Natural killer cell treated with Interleukin-12 subunit alpha and Interleukin-12 subunit beta and Interleukin-15 and Interleukin-18, amount 100 ng/mL, for 72 hours (primary cell): Measurements from ENCODE around the gene PRPH. TPM values are rescaled to one million over a fixed set of nuclear protein-coding genes. Genes with fewer than 3 reads are reported as not detected.
"Not testable (repeated sequence)": the region's sequence is repeated elsewhere in the genome, so short reads cannot be mapped to it uniquely, and the experiment has no call there.

Experiments used
- ATAC-seq, 2 donors: fragments of 150-1000 bp; cut with Tn5 transposase in 1 of 2; sonication (Bioruptor Pico), chemical (Tn5 transposase) in 1 of 2; 2 replicates each; pipeline ENCODE4 v1.10.0; 2021
- DNase-seq: peaks from one replicate; pipeline ENCODE4 v3.0.0; 2022; ENCODE audit warnings: low spot score
- H3K27ac Mint-ChIP-seq, 2 donors: 1 replicate in 1 of 2; 2 replicates in 1 of 2; pipeline ENCODE4 v1.8.0; 2022; ENCODE audit warnings: mixed read lengths in 2 of 2, mild to moderate bottlenecking in 1 of 2, moderate library complexity in 1 of 2
- H3K27me3 Mint-ChIP-seq, 2 donors: 1 replicate in 1 of 2; 2 replicates in 1 of 2; pipeline ENCODE4 v1.8.0; 2022; ENCODE audit warnings: mixed read lengths in 2 of 2
- H3K36me3 Mint-ChIP-seq: one replicate; pipeline ENCODE4 v1.8.0; 2022; ENCODE audit warnings: mixed read lengths
- H3K4me1 Mint-ChIP-seq, 2 donors: 1 replicate in 1 of 2; 2 replicates in 1 of 2; pipeline ENCODE4 v1.8.0; 2022; ENCODE audit warnings: low read depth in 2 of 2, mixed read lengths in 2 of 2, mild to moderate bottlenecking in 1 of 2
- H3K4me3 Mint-ChIP-seq: one replicate; pipeline ENCODE4 v1.8.0; 2022; ENCODE audit warnings: mixed read lengths
- H3K9me3 Mint-ChIP-seq: 2 replicates; pipeline ENCODE4 v1.8.0; 2022; ENCODE audit warnings: mixed read lengths
- total RNA-seq, 2 donors: library from RNA; stranded (reverse); gene quantifications; one replicate each; pipeline ENCODE4 v1.2.3, GENCODE V29; 2022

PRPH gene
- total RNA-seq, 2 donors from 2014 or later: not detected

DNA sequence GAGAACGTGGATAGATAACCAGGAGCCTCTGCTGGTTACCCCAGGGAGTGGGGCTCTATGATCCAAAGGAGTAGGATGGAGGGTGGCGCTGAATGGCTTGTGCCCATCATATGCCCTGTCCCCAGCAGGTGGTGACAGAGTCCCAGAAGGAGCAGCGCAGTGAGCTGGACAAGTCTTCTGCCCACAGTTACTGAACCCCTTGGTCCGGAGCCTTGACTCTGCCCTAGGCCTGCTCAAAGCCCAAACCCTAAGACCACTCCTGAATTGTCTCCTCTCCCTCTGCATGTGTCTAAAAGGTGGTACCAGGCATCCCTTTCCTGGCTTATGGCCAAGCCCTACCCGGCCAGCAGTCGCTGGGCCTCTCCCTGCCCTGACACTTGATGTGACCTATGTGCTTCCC lies 3.2 kb downstream of the PRPH start:
- Mint-ChIP-seq H3K27ac (no peak overlapping the region), H3K36me3 (no peaks in the 10 kb centered on the region)

DNA sequence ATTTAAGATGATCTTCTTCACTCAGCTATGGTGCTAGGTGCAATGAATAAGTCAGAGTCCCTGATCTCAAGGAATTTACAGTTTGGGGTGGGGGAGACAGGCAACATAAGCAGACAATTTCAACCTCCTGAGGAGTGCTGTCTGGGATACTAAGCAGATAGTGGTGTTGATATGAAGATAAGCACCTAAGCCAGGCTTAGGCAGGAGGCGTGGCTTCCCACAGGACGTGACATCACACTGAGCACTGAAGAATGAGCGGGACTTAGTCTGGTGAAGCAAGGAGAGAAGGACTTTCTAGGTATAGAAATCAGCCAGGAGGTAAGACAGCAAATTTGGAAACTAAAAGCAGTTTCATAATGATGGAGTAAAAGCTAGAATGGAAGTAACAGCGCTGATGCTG lies 6.8 kb downstream of the PRPH start:
- DNase-seq: no peak
- ATAC-seq: peak; percentile 73 to 87
- H3K9me3 Mint-ChIP-seq: no peaks in the 10 kb centered on the region
- peaks cover 5% of the 10 kb centered on the region in 2 donors for H3K4me1 Mint-ChIP-seq
- no peak overlapping the region for H3K27ac Mint-ChIP-seq
- H3K36me3 Mint-ChIP-seq: no peaks in the 10 kb centered on the region
- no peak overlapping the region for H3K4me3 Mint-ChIP-seq
- peaks cover 38 to 43% of the 10 kb centered on the region in 2 donors for H3K27me3 Mint-ChIP-seq

More for the DNA sequence above, 3.2 kb downstream of the PRPH start:
- Mint-ChIP-seq H3K9me3 (no peaks in the 10 kb centered on the region), H3K27me3 (peaks cover 24 to 35% of the 10 kb centered on the region in 2 donors), H3K4me1 (peaks cover 5% of the 10 kb centered on the region in 2 donors), H3K4me3 (no peak overlapping the region)
- ATAC-seq: no peak
- DNase-seq: no peak

DNA sequence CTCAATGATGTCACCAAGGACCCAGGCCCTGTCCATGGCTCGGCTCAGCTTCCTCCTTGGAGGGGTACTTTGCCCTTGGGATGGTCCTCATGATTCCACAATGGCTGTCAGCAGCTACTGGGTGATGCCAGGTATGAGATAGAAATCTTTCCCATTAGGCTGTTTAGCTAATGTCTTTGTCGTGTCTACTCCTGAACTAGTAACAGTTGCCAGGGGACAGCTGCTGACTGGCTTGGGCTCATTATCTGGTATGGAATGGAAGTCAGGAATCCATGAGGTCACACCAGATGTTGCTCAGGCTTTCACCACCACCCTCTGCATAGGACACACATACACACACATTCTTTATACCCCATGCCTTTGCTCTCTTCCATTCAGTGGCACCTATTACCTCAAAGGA lies 9.2 kb downstream of the PRPH start:
- Mint-ChIP-seq H3K4me3 (no peak overlapping the region), H3K9me3 (no peaks in the 10 kb centered on the region), H3K27ac (no peak overlapping the region), H3K4me1 (peaks cover 5% of the 10 kb centered on the region in 2 donors), H3K27me3 (peaks cover 37 to 39% of the 10 kb centered on the region in 2 donors), H3K36me3 (no peaks in the 10 kb centered on the region)
- ATAC-seq (no peak), DNase-seq (no peak)

DNA sequence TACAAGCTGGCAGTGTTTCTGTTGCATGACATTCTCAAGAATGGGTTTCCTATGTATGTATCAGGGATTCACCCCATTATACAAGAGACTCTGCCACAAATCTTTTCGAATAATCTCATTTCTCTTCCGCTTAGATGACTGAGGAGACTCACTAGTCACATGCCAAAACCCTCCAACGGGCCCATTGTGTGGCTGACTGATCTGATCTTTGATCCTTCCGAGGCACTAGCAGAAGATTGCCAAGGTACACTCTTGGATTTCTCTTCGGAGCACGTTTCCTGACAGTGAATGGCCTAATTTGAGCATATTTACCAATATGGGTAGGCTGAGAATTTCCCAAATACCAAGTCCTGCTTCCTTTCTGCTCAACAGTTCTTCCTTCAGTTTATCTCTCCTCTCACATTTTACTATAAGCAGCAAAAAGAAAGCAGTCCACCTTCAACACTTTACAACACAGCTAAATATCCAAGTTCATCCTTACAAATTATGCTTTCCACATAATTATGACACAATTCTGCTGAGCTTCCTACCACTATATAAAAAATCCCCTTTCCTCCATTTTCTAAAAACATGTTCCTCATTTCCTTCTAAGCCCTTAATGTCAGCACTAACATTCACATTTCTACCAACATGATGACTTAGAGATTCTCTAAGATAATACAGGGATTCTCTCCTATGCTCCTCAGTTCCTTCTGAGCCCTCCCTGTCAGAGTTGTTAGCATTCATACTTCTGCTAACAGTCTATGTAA lies 11.0 kb downstream of the PRPH start:
- Mint-ChIP-seq H3K27me3 (peaks cover 42 to 45% of the 10 kb centered on the region in 2 donors), H3K36me3 (no peaks in the 10 kb centered on the region), H3K27ac (no peak overlapping the region), H3K4me3 (no peak overlapping the region), H3K4me1 (peaks cover 5% of the 10 kb centered on the region in 2 donors), H3K9me3 (no peaks in the 10 kb centered on the region)
- DNase-seq: no peak
- ATAC-seq: no peak

DNA sequence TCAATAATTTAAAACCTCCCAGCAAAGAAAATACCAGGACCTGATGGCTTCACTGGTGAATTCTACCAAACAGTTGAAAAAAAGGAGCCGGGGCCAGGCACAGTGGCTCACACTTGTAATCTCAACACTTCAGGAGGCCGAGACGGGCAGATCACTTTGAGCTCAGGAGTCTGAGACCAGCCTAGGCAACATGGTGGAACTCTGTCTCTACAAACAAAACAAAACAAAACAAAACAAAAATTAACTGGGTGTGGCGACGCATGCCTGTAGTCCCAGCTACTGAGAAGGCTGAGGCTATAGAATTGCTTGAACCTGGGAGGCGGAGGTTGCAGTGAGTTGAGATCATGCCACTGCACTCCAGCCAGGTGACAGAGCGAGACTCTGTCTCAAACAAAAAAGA lies 14.4 kb downstream of the PRPH start:
- H3K36me3 Mint-ChIP-seq: no peaks in the 10 kb centered on the region
- no peak overlapping the region for H3K4me3 Mint-ChIP-seq
- peaks cover 32 to 34% of the 10 kb centered on the region in 2 donors for H3K27me3 Mint-ChIP-seq
- H3K4me1 Mint-ChIP-seq: no peaks in the 10 kb centered on the region
- DNase-seq (no peak), ATAC-seq (no peak)
- H3K9me3 Mint-ChIP-seq: no peaks in the 10 kb centered on the region
- no peak overlapping the region for H3K27ac Mint-ChIP-seq

DNA sequence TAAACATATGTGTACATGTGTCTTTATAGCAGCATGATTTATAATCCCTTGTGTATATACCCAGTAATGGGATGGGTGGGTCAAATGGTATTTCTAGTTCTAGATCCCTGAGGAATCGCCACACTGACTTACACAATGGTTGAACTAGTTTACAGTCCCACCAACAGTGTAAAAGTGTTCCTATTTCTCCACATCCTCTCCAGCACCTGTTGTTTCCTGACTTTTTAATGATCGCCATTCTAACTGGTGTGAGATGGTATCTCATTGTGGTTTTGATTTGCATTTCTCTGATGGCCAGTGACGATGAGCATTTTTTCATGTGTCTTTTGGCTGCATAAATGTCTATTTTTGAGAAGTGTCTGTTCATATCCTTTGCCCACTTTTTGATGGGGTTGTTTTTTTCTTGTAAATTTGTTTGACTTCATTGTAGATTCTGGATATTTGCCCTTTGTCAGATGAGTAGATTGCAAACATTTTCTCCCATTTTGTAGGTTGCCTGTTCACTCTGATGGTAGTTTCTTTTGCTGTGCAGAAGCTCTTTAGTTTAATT lies 15.6 kb downstream of the PRPH start:
- not testable (repeated sequence) for H3K27ac Mint-ChIP-seq, DNase-seq, H3K36me3 Mint-ChIP-seq, H3K4me3 Mint-ChIP-seq, H3K9me3 Mint-ChIP-seq, H3K4me1 Mint-ChIP-seq, ATAC-seq
- peaks cover 28 to 30% of the 10 kb centered on the region in 2 donors for H3K27me3 Mint-ChIP-seq

DNA sequence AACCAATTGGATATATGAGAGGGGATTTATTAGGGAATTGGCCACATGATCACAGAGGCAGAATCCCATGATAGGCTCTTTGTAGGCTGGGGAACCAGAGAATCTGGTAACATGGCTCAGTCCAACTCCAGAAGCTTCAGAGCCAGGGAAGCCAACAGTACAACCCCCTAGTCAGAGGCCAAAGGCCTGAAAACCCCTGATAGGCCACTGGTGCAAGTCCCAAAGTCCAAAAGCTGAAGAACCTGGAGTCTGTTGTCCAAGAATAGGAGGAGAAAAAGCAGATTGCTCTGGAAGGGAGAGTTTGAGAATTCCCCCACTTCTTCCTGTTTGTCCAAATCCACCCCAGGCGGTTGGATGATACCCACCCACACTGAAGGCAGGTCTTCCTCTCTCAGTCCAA lies 19.9 kb downstream of the PRPH start:
- no peaks in the 10 kb centered on the region for H3K9me3 Mint-ChIP-seq
- no peak overlapping the region for H3K27ac Mint-ChIP-seq
- no peak overlapping the region for H3K4me3 Mint-ChIP-seq
- H3K27me3 Mint-ChIP-seq: peaks cover 0 to 6% of the 10 kb centered on the region in 2 donors
- no peaks in the 10 kb centered on the region for H3K36me3 Mint-ChIP-seq
- no peaks in the 10 kb centered on the region for H3K4me1 Mint-ChIP-seq
- ATAC-seq (no peak), DNase-seq (no peak)

DNA sequence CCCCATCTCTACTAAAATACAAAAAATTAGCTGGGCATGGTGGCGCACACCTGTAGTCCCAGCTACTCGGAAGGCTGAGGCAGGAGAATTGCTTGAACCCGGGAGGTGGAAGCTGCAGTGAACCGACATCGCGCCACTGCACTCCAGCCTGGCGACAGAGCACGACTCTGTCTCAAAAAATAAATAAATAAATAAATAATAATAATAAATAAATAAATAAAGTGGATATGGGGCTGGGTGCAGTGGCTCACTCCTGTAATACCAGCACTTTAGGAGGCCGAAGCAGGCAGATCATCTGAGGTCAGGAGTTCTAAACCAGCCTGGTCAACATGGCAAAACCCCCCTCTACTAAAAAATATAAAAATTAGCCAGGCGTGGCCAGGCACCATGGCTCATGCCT lies 22.2 kb downstream of the PRPH start:
- not testable (repeated sequence) for H3K9me3 Mint-ChIP-seq, H3K4me3 Mint-ChIP-seq, H3K4me1 Mint-ChIP-seq, H3K27ac Mint-ChIP-seq, H3K27me3 Mint-ChIP-seq, ATAC-seq, DNase-seq, H3K36me3 Mint-ChIP-seq

DNA sequence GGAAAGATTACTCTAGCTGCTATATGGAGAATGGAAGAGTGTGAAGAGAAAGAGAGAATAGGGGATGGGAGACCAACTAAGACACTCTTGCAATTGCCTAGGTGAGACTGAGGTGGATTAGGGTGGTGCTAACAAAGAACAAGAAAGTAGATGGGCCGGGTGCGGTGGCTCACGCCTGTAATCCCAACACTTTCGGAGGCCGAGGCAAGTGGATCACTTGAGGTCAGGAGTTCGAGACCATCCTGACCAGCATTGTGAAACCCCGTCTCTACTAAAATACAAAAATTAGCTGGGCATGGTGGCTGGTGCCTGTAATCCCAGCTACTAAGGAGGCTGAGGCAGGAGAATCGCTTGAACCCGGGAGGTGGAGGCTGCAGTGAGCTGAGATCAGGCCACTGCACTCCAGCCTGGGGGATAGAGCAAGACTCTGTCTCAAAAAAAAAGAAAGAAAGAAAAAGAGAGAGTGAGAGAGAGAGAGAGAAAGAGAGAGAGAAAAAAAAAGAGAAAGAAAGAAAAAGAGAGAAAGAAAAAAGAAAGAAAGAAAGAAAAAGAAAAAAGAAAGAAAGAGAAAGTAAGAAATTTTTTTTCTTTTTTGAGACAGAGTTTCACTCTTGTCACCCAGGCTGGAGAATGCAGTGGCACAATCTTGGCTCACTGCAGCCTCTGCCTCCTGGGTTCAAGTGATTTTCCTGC lies 25.6 kb downstream of the PRPH start:
- not testable (repeated sequence) for DNase-seq, H3K36me3 Mint-ChIP-seq, H3K9me3 Mint-ChIP-seq, ATAC-seq, H3K27me3 Mint-ChIP-seq
- H3K27ac Mint-ChIP-seq: peak overlapping the region in 1 of 2 donors; percentile 9
- H3K4me3 Mint-ChIP-seq: peak overlapping the region; percentile 9
- peaks cover 15 to 19% of the 10 kb centered on the region in 2 donors for H3K4me1 Mint-ChIP-seq

DNA sequence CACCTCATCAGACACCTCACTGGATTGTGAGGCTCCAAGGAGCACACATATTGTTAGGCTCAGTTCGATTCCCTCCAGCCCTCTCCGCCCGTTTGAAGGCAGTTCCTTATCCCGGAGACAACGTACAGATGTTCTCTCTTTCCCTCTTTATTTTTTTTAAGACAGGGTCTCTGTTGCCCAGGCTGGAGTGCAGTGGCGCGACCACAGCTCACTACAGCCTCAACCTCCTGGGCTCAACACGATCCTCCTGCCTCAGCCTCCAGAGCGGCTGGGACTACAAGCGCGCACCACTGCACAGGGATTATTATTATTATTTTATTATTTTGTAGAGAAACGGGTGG lies 27.4 kb downstream of the PRPH start:
- H3K27me3 Mint-ChIP-seq: no peaks in the 10 kb centered on the region
- H3K9me3 Mint-ChIP-seq: no peaks in the 10 kb centered on the region
- peak overlapping the region; percentile 93 for H3K4me3 Mint-ChIP-seq
- H3K36me3 Mint-ChIP-seq: no peaks in the 10 kb centered on the region
- H3K27ac Mint-ChIP-seq: peak overlapping the region; percentile 66 to 68
- DNase-seq (no peak), ATAC-seq (no peak)
- H3K4me1 Mint-ChIP-seq: peaks cover 15 to 22% of the 10 kb centered on the region in 2 donors

DNA sequence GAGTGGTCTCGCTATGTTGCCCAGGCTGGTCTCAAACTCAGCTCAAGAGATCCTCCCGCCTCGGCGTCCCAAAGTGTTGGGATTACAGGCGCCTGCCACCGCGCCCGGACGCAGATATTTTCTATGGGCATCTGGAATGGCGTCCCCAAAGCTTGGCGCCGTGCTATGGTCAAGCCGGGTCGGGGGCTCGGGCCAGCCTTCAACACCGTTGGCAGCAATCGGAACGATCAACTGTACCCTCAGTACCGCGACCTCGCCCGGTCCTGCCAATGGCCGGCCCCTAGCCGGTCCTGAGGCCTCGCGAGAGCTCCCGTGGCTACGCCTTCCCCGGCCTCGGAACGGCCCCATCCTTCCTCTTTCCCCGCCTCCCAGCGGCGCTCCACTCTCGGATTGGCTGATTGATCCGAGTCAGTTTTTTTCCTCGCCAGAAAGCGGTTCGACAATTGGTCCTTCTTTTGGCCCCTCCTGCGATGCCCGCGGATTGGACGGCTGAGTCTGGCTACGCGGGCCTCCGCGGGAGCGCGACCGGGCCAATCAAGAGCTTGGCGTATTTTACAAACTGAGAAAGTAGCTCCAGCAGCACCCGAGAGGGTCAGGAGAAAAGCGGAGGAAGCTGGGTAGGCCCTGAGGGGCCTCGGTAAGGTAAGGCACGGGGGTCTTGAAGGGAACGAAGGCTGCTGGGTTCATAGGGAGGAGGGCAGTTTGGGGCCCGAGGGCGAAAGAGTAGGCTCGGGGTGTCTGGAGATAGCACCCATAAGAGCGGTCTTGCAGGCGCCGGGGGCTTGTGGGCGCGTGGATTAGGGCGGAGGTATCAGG lies 28.0 kb downstream of the PRPH start, which contains the start of gene TROAP:
TSS of gene TROAP (plus strand) at position 548 of the 816 bp plus-strand sequence. CDS start 354 bp downstream, outside the sequence.
- DNase-seq: peak; percentile 98
- ATAC-seq: peak; percentile 99
- Mint-ChIP-seq H3K27me3 (no peaks in the 10 kb centered on the region), H3K4me3 (peak within 1 kb of the TSS; percentile 93), H3K4me1 (peaks cover 15 to 22% of the 10 kb centered on the region in 2 donors), H3K36me3 (no peaks in the 10 kb centered on the region), H3K9me3 (no peaks in the 10 kb centered on the region), H3K27ac (peak within 1 kb of the TSS; percentile 66 to 68)

DNA sequence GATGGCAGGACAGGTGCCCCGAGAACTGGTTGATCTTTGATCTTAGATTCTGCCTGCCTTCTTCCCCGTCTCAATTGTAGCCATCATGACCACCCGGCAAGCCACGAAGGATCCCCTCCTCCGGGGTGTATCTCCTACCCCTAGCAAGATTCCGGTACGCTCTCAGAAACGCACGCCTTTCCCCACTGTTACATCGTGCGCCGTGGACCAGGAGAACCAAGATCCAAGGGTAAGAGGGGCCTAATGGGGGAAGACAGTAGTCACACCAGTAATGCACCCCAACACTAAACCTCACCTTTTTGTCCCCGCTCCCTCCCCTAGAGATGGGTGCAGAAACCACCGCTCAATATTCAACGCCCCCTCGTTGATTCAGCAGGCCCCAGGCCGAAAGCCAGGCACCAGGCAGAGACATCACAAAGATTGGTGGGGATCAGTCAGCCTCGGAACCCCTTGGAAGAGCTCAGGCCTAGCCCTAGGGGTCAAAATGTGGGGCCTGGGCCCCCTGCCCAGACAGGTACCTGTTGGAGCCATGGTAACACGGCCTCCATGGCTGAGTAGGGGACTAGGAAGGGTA lies 28.7 kb downstream of the PRPH start:
- H3K4me3 Mint-ChIP-seq: peak overlapping the region; percentile 93
- H3K36me3 Mint-ChIP-seq: no peaks in the 10 kb centered on the region

DNA sequence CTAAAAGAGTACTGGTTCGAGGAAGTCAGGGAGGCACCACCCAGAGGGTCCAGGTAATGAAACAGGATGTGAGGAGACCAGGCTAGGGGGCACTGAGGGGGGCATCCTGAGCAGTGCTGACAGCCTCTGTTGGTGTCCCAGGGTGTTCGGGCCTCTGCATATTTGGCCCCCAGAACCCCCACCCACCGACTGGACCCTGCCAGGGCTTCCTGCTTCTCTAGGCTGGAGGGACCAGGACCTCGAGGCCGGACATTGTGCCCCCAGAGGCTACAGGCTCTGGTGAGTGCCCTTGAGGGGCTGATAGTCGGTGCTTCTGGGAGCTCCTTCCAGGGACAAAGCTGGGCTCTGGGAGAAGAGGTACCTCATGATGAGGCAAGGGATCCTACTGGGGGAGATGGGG lies 30.7 kb downstream of the PRPH start:
- ATAC-seq (no peak), DNase-seq (no peak)
- Mint-ChIP-seq H3K4me1 (peaks cover 15 to 22% of the 10 kb centered on the region in 2 donors), H3K27ac (no peak overlapping the region), H3K9me3 (no peaks in the 10 kb centered on the region), H3K4me3 (no peak overlapping the region), H3K36me3 (no peaks in the 10 kb centered on the region), H3K27me3 (no peaks in the 10 kb centered on the region)

More for the DNA sequence above, 28.7 kb downstream of the PRPH start:
- DNase-seq: no peak
- peak overlapping the region; percentile 66 to 68 for H3K27ac Mint-ChIP-seq
- H3K27me3 Mint-ChIP-seq: no peaks in the 10 kb centered on the region
- peaks cover 15 to 22% of the 10 kb centered on the region in 2 donors for H3K4me1 Mint-ChIP-seq
- no peaks in the 10 kb centered on the region for H3K9me3 Mint-ChIP-seq
- no peak for ATAC-seq
